ENCODE data around the gene POU6F2.

DNA sequence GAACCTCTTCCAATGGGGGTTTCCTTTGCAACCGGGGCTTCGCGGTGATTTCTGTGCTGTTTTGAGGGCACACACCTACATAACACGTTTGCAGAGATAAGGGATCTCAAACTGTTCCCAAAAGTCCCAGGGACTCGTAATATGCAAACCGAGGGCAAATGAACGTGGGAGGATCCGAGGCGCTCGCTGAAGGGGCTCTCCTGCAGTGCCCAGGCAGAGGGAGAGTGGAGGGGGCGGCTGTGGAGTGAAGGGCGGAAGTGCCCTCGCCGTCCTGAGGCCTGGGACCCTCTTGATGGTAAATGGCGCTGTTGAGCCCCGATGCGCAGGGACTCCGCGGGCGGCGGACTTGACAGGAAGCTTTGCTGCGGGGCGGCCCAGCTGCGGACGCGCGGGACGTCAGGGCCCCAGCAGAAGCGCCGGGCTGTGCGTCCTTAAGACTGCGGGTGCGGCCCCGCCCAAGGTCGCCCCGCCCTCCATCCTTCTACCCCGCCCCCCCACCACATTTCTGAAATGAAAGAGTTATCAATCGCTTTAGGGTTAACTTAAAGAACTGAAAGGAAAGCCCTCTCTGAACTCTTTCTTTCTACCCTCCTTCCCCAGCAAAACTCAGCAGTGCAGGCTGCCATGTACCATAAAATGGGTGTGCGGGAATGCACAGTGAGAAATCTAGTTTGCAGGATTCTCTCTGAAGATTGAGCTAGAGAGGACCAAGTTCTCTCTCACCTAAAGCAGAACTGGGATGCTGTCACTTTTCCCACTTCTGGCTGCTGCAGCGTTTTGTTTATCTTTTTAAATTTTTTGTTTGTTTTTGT, 436.7 kb downstream of the POU6F2 start:
- TF ChIP-seq, protein P1, sequence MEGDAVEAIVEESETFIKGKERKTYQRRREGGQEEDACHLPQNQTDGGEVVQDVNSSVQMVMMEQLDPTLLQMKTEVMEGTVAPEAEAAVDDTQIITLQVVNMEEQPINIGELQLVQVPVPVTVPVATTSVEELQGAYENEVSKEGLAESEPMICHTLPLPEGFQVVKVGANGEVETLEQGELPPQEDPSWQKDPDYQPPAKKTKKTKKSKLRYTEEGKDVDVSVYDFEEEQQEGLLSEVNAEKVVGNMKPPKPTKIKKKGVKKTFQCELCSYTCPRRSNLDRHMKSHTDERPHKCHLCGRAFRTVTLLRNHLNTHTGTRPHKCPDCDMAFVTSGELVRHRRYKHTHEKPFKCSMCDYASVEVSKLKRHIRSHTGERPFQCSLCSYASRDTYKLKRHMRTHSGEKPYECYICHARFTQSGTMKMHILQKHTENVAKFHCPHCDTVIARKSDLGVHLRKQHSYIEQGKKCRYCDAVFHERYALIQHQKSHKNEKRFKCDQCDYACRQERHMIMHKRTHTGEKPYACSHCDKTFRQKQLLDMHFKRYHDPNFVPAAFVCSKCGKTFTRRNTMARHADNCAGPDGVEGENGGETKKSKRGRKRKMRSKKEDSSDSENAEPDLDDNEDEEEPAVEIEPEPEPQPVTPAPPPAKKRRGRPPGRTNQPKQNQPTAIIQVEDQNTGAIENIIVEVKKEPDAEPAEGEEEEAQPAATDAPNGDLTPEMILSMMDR (conservative IDR thresholded peaks at IDR 0.05; ENCODE audit: low read depth in 2 of 2): peak; percentile 29 to 44; a peak in 2 of 4 replicates
- TF ChIP-seq EZH2phosphoT487 (IDR thresholded peaks at IDR 0.05; ENCODE audit: unreplicated experiment) (no peak), POLR2AphosphoS5 (IDR thresholded peaks at IDR 0.05; ENCODE audit: low read depth) (peak; percentile 37), STAT1 (IDR thresholded peaks at IDR 0.05; ENCODE audit: unreplicated experiment) (no peak), CREB1 (CRISPR knock-in tag; IDR thresholded peaks at IDR 0.05; ENCODE audit: low read depth) (0 out of 2 replicates have a peak, but pooled peaks have one; percentile 49)

Measured in GM23338 (cell line).